NCI-H2107 treated with DMSO at 0.1 percent for 48 hours (cell line): ENCODE data around the gene DRC7.

ENCODE experiments used
- DNase-seq: peaks from one replicate; lab custom pipeline; 2025; ENCODE audit not compliant: unreplicated experiment; lab: John Stamatoyannopoulos, UW

Gene DRC7

DNA sequence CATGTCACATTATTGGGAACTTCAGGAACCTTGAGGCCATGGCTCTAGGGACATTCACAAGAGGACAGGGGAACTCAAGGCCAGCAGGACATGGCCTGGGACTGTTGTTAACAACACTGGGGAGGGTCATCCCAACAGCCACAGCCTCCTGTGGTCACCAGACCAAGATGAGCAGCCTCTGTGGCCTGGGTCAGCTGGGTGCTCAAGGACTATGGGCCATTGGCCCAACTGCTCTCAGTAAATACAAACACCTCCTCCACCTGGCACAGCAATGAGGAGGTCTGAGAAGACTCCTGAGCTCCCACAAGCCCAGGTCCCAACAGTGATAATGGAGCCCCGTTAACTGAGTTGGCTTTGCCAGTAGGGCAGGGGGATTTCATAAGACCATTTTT is 86.7 kb downstream of the DRC7 start:
- no peak for DNase-seq
